GM21737 (cell line): ENCODE data around the gene CEP83.
A peak's percentile ranks its signal among the peaks of the same experiment; 100 is the strongest.
"Not testable (repeated sequence)": the region's sequence is repeated elsewhere in the genome, so short reads cannot be mapped to it uniquely, and the experiment has no call there.

Experiments used
- ATAC-seq: cut with Tn5 transposase; IDR thresholded peaks from one replicate; pipeline ENCODE4 v1.9.1; 2021; ENCODE audit warnings: mild to moderate bottlenecking, moderate library complexity; ENCODE audit not compliant: unreplicated experiment

CEP83 gene, protein sequence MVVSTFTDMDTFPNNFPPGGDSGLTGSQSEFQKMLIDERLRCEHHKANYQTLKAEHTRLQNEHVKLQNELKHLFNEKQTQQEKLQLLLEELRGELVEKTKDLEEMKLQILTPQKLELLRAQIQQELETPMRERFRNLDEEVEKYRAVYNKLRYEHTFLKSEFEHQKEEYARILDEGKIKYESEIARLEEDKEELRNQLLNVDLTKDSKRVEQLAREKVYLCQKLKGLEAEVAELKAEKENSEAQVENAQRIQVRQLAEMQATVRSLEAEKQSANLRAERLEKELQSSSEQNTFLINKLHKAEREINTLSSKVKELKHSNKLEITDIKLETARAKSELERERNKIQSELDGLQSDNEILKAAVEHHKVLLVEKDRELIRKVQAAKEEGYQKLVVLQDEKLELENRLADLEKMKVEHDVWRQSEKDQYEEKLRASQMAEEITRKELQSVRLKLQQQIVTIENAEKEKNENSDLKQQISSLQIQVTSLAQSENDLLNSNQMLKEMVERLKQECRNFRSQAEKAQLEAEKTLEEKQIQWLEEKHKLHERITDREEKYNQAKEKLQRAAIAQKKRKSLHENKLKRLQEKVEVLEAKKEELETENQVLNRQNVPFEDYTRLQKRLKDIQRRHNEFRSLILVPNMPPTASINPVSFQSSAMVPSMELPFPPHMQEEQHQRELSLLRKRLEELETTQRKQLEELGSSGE

DNA sequence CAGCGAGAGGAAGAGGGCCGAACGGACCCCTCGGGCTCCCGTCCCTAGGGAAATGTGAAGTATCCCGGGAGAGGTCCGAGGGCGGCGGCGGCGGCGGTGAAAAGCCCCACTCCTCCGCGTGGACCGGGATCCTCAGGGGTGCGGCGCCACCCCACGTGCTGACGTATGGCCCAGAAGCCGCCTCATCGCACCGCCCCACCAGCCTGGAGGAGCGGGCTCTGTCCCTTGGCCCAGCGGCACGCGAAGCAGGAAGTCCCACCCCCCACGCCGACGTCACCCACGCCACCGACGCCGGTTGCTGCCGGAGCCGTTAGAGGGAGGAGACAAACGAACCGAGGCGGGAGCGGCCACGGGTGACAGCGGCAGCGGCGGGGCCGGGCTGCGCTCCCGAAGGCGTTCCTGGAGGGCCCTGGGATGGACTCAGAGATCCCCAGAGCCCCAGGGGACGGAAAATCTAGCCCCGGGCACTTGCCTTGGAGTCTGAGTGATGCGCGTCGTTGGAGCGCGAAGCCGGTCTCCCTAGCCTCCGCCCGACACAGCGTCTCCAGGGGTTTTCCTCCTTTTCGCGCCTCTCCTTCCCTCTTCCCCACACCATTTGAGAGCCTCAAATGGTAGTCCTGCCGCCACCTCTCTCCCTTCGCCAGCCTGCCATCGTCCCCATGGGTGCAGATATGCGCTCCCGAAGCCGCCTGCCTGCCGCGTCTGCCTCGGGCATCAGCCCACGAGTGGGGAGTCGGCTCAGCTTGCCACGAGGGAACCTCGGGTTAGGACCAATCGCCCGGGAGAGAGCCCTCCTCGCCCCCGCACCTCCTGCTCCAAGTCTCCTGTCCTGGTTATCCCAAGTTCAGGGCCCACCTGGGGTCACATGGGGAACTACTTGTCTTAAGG, at the start of gene CEP83:
Gene CEP83, minus strand, starts transcription at position 140 of the 888 bp plus-strand sequence. CDS start 47,377 bp downstream, outside the sequence.
- peak; percentile 98 for ATAC-seq

DNA sequence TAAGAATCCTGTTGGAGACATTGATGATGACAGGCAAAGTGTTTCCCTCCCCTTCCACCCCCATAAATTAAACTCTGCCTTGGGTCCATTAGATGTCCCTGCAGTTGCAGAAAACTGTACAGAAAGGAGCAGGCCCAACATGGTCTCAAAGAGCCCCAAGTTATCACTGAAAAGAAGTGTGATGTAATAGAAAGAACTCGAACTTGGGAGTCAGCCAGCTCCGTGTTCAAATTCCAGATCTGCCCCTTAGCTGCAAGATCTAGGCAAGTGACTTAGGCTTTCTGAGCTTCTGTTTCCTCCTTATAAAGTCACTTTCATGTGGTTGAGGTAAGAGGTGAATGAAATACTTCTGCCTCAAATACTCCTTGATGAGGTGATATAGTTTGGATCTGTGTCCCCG, 49.6 kb upstream of the CEP83 start:
- no peak for ATAC-seq

DNA sequence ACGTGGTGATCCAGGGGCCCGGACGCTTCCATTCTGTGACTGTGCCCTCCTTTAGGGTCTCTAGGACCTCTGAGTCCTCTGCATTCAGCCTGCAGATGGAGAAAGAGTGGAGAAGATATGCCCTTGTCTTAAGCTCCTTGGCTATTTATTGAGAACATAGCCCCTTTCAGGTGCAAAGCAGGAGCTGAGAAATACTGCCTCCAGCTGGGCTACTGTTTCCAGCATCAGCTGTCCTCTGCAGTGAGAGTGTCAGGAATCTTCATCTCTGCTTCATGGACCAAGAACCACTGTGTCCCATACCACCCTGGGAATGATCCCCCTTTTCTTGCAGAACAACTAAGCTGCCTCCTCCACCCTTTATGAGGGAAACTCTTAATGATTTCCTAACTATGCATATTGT, 47.8 kb upstream of the CEP83 start:
- no peak for ATAC-seq

DNA sequence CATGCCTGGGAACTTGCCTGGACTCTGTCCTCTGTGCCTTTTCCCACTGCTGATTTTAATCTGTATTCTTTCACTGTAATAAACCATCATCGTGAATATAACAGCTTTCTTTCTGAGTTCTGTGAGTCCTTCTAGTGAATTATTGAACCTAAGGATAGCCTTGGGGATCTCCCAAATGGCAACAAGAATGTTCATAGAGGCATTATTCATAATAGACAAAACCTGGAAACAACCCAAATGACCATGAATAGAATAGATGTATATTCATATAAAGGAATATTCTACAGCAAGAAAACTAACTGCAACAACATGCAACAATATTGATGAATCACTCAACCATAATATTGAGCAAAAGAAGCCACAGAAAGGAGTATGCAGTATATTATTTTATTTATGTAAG, 44.7 kb upstream of the CEP83 start:
- no peak for ATAC-seq

DNA sequence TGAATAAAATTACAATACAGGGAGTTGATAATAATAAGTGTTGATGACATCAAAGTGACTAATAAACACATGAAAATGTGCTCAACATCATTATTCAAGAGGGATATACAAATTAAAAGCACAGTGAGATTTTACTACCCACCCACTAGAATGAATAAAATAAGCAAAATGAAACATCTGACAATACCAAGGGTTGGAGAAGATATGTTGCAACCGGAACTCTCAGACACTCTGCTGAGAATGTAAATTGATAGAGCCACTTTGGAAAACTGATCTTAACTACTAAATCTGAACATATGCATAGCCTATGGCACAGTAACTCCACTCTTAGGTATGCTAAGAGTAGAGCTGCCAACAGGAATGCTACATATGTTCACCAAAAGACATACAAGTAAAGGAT, 44.0 kb upstream of the CEP83 start:
- ATAC-seq = no peak

DNA sequence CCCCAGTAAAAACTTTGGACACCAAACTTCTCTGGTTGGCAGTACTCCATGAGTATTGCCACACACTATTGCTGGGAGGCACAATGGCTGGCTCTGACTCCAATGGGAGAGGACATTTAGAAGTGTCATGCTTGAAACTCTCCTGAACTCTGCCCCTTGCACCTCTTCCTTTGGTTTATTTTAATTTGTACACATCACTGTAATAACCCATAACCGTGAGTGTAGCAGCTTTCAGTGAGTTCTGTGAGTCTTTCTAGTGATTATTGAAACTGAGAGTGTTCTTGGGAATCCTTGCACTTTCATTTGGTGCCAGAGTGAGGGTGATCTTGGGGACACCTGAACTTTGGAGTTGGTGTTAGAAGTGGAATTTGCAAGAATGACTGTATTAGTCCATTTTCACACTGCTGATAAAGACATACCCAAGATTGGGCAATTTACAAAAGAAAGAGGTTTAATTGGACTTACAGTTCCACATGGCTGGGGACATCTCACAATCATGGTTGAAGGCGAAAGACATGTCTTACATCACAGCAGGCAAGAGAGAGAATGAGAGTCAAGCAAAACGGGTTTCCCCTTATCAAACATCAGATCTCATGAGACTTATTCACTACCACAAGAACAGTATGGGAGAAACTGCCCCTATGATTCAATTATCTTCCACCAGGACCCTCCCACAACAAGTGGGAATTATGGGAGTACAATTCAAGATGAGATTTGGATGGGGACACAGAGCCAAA, 41.3 kb upstream of the CEP83 start:
- no peak for ATAC-seq

DNA sequence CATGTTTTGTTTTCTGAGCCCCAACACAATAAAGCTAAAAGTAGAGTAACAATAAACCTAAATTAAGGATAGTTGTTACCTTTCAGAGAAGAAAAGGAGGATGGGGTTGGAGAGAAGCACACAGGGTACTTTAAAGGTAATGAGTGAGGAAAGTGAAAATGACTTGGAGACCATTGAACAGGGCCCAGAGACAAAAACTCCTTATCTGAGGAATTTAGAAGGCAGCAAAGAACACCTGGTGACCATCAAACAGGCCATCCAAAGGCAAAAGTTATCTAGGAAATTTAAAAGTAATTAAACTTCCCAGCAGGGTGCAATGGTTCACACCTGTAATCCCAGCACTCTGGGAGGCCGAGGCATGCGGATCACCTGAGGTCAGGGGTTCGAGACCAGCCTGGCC, 39.0 kb upstream of the CEP83 start:
- ATAC-seq = no peak

DNA sequence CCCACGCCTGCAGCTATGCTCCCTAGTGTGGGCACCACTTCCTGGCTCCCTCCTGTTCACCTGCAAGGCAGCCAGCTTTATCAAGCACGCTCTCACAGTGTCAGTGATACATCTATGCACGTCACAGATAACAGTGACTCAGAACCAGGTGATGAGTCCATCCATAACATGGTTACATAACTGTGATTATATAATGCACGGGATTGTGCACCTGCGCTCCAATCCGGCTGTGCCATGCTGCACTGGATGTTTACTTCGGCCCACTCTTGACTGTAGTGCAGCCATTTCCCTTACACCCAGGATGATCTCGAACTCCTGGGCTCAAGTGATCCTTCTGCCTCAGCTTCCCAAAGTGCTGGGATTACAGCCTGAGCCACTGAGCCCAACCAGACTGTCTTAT, 38.4 kb upstream of the CEP83 start:
- ATAC-seq = no peak

DNA sequence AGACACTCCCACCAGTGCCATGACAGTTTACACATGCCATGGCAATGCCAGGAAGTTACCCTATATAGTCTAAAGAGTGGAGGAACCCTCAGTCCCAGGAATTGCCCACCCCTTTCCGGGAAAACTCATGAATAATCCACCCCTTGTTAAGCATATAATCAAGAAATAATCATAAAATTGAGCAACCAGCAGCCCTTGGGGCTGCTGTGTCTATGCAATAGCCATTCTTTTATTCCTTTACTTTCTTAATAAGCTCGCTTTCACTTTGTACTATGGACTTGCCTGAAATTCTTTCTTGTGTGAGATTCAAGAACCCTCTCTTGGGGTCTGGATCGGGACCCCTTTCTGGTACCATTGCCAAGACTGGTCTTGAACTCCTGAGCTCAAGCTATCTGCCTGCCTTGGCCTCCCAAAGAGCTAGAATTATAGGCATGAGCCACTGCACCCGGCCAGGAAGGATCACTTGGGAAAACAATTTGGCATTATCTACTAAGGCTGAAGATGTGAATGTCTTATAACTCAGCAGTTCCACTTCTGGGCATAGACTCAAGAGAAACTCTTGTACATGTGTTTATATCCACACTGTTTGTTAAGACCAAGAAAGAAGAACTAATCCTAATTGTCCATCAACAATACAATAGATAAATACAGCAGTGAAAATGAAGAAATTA, 35.9 kb upstream of the CEP83 start:
- no peak for ATAC-seq

DNA sequence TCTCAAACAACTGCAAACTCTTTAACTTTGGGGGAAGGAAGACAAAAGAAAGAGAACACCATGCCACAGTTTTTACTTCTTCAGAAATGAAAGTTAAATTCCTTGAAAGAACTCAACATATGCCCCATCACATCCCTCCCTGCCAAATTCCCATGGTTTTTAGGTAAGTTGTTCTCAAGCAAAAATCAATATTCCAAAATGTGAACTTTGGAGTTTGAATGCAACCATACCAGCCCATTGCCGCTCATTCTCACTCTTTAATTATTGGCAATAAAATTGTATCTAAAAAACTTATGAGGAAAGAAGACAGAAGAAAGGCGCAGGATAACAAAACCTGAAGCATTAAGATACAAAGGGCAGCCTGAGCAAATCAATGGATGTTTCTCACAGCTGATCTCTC, 31.8 kb upstream of the CEP83 start:
- ATAC-seq = no peak

DNA sequence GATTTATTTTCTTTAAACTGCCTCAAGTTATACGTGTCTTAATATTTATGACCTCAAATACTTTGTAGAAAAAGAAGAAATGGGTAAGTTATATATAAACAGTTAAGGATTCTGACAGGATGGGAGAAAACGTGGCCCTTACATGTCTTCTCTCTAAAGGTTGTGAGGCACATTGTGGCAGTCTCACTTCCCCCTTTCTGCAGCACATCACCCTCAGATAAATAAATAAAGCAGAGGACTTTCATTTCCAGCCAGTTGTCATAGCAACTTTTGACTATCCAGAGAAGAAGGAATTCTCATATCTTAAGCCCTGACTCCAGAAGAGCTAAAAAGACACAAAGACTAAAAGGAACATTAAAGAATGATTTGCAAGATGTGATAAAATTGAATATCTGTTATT, 28.8 kb upstream of the CEP83 start:
- ATAC-seq = peak; percentile 97

DNA sequence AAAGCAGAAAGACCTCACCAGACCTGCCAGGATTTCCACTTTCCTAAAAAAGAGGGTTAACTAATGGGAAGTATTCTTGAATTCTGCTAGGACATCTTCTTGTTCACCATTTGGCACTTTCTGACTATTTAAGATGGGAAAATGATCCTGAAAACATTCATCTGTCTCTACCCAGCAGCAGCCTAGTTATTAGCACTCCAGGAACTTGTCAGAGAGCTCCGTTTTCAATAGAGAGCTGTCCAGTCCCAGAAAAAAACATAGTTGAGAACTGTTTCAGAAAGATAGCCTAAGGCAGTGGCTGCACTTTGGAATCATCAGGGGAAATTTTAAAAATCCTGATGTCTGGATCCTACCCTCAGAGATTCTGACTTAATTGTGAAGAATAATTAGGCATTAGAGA, 22.1 kb upstream of the CEP83 start:
- ATAC-seq = no peak

DNA sequence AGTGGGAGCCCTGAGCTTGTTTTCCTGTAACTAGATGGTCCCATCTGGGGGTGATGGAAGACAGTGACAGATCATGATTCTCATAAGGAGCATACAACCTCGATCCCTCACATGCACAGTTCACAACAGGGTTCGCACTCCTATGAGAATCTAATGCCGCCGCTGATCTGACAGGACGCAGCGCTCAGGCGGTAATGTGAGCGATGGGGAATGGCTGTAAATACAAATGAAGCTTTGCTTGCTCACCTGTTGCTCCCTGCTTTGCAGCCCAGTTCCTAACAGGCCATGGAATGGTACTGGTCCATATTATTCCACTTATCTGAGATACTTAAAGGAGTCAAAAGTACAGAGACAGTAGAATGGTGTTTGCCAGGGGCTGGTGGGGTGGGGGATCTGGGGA, 9.9 kb upstream of the CEP83 start:
- ATAC-seq = no peak

DNA sequence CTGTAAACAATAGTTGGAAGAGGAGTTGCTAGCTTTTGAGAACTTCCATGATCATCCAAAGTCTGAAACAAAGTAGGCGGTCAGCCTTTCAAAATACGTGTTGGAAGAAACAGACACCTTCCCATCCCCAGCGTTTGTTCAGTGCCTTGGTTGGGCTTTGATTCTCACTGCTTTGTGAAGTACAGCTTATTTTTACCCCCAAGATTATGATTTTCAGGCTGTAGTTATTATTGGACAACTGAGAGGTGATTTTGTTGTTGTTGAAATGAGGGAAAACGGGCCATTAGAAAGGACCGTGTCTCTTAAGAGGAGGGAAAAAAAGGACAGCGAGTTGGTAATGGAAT, 921 bp upstream of the CEP83 start:
- ATAC-seq = no peak

DNA sequence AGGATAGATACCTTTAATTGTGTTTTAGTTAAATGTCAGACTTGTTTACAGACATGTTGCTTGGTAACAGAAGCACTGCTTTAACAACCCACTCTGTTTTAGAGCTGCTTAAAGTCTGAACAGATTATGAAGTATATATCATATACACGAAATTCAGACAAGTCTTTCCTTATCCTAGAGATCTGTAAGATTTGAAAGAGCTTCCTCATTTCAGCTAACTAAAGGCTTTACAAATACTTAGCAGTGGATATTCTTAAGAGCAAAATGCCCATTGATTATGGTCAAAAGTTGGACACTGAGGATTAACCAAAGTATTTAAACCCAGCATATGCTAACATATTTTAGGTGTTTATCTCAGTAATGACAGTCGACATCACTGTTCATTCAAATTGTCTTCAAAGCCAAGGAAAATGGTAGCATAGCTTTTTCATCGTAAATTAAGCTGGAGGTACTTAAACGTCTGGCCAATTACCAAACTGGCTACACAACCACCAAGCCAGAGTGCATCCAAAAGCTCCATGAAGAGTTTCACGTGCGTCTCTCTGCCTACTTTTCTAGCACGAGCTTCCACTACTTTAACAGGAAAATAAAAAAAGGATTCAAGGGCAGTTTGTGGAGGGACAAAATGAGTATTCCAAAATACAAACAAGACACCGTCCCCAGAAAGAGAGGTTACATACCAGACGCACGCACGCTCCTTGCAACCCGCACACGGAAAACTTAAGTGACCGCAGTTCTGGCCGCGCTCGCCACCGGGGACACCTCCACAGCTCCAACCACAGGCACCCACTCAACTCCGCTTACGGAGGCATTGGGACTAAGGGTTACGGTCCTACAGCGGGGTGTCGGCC, 565 bp downstream of the CEP83 start:
- peak; percentile 34 for ATAC-seq

DNA sequence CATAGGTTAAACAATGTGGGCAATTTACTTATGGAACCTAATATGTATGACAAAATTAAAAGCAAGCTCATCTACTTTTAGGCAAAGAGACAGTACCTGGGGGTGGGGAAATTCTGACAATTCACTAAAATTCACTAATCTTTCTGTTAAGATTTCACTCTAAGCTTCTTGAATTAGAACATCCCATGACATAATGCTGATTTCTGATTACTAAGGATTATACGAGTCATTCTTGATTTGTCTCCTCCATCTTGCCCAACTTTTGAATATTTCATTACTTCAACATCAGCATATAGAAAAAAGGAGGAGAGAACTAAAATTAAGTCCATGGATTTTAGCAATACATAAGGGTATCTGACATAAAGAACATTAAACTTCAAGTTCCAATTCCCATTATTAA, 2.4 kb downstream of the CEP83 start:
- no peak for ATAC-seq

DNA sequence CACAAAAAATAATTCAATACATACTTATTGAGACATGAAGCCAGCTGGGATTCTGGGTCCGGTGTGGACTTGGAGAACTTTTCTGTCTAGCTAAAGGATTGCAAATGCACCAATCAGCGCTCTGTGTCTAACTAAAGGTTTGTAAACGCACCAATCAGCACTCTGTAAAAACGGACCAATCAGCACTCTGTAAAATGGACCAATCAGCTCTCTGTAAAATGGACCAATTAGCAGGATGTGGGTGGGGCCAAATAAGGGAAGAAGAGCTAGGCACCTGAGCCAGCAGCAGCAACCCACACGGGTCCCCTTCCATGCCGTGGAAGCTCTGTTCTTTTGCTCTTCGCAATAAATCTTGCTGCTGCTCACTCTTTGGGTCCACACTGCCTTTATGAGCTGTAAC, 5.3 kb downstream of the CEP83 start:
- not testable (repeated sequence) for ATAC-seq

DNA sequence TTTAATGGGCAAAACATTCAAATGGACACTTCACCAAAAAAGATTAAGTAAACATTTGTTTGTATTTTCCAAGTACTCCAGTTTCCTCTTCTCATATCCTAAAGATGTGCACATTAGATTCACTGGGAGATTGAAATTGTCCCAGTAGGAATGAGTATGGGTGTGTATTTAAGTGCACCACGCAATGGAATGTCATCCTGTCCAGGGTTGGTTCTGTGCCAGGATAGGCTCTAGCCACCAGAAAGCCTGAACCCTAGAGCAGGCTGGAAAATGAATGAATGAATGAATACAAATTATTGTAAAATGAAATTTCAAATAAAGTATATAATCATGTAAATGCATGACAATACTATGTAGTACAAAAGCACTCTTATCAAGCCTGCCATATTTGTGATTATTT, 14.0 kb downstream of the CEP83 start:
- no peak for ATAC-seq

DNA sequence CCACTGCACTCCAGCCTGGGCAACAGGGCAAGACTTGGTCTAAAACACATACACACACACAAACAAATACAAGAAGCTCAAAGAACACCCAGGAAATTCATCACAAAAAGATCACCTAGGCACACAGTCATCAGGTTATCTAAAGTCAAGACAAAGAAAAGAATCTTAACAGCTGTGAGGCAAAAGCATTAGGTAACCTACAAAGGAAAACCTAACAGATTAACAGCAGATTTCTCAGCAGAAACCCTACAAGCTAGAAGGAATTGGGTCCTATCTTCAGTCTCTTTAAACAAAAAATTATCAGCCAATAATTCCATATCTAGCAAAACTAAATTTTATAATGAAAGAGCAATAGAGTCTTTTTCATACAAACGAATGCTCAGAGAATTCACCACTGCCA, 22.4 kb downstream of the CEP83 start:
- ATAC-seq = no peak
